HEK293T (cell line): ENCODE data around the gene ATF6B.

Experiments
- BHLHE40 ChIP-seq: fragments of 450-650 bp; IDR thresholded peaks from 2 replicates; pipeline ENCODE4 v1.6.1; 2016; ENCODE audit warnings: mild to moderate bottlenecking, moderate library complexity, borderline replicate concordance
- SP1 ChIP-seq: fragments of 450-650 bp; IDR thresholded peaks from 2 replicates; pipeline ENCODE4 v1.6.1; 2017
- TARDBP ChIP-seq: fragments of 450-650 bp; IDR thresholded peaks from 2 replicates; pipeline ENCODE4 v1.6.1; 2016

- TF ChIP-seq BHLHE40 (no peak), SP1 (no peak), TARDBP (no peak)
Measured at GRCh38 chr6:32149092-32149755, 21.2 kb upstream of the ATF6B start.
